NCI-H1930 (cell line): ENCODE measurements around the gene BCO1.

Experiments used
- DNase-seq, 2 experiments: peaks; one replicate each; lab custom pipeline; 2025; lab: John Stamatoyannopoulos, UW

Gene BCO1

GRCh38 chr16:81318711-81319110 lies 80.2 kb downstream of the BCO1 start:
- DNase-seq, result no peak

- DNase-seq, result no peak
Observed at GRCh38 chr16:81319221-81319912, 80.9 kb downstream of the BCO1 start.

GRCh38 chr16:81321039-81321438 lies 82.5 kb downstream of the BCO1 start:
- no peak for DNase-seq

- no peak for DNase-seq
Observed at GRCh38 chr16:81321536-81321935, 83.0 kb downstream of the BCO1 start.

GRCh38 chr16:81324808-81325207 lies 86.3 kb downstream of the BCO1 start:
- no peak for DNase-seq

GRCh38 chr16:81327011-81327410 lies 88.5 kb downstream of the BCO1 start:
- DNase-seq, result no peak

GRCh38 chr16:81327447-81328196 lies 89.1 kb downstream of the BCO1 start:
- no peak for DNase-seq

GRCh38 chr16:81329947-81330346 lies 91.5 kb downstream of the BCO1 start:
- no peak for DNase-seq

GRCh38 chr16:81333356-81333755 lies 94.9 kb downstream of the BCO1 start:
- DNase-seq, result no peak

- DNase-seq, result no peak
Observed at GRCh38 chr16:81335669-81336068, 97.2 kb downstream of the BCO1 start.

GRCh38 chr16:81337097-81337496 lies 98.6 kb downstream of the BCO1 start:
- no peak for DNase-seq
